ENCODE data around the gene BUD13. TPM values are rescaled to one million over a fixed set of nuclear protein-coding genes. Genes with fewer than 3 reads are reported as not detected.
A peak's percentile ranks its signal among the peaks of the same experiment; 100 is the strongest.
"Not testable (repeated sequence)": the region's sequence is repeated elsewhere in the genome, so short reads cannot be mapped to it uniquely, and the experiment has no call there.

BUD13 gene
- total RNA-seq, result 15.4 TPM

GRCh38 chr11:116772443-116773202 lies at the start of gene BUD13:
Gene BUD13, minus strand, starts transcription at chr11:116772987. Its CDS starts 23 bp downstream, at chr11:116772964.
- DNase-seq, result peak; percentile 86

- no peak for DNase-seq
Observed at GRCh38 chr11:116822575-116822974, 49.8 kb upstream of the BUD13 start.

- DNase-seq, result no peak
Observed at GRCh38 chr11:116821050-116821918, 48.5 kb upstream of the BUD13 start.

GRCh38 chr11:116819049-116819448 lies 46.3 kb upstream of the BUD13 start:
- no peak for DNase-seq

GRCh38 chr11:116814502-116814901 lies 41.7 kb upstream of the BUD13 start:
- no peak for DNase-seq

- no peak for DNase-seq
Observed at GRCh38 chr11:116813781-116814471, 41.1 kb upstream of the BUD13 start.

GRCh38 chr11:116813170-116813569 lies 40.4 kb upstream of the BUD13 start:
- no peak for DNase-seq

GRCh38 chr11:116812109-116812508 lies 39.3 kb upstream of the BUD13 start:
- no peak for DNase-seq

- no peak for DNase-seq
Observed at GRCh38 chr11:116811194-116811593, 38.4 kb upstream of the BUD13 start.

- no peak for DNase-seq
Observed at GRCh38 chr11:116808262-116809175, 35.7 kb upstream of the BUD13 start.

GRCh38 chr11:116807601-116808261 lies 34.9 kb upstream of the BUD13 start:
- DNase-seq, result no peak

- DNase-seq, result no peak
Observed at GRCh38 chr11:116804001-116804400, 31.2 kb upstream of the BUD13 start.

- not testable (repeated sequence) for DNase-seq
Observed at GRCh38 chr11:116801662-116802061, 28.9 kb upstream of the BUD13 start.

GRCh38 chr11:116800610-116801009 lies 27.8 kb upstream of the BUD13 start:
- no peak for DNase-seq

- DNase-seq, result no peak
Observed at GRCh38 chr11:116798368-116798767, 25.6 kb upstream of the BUD13 start.

GRCh38 chr11:116797816-116798215 lies 25.0 kb upstream of the BUD13 start:
- no peak for DNase-seq

- DNase-seq, result no peak
Observed at GRCh38 chr11:116796548-116796947, 23.8 kb upstream of the BUD13 start.

GRCh38 chr11:116794851-116795250 lies 22.1 kb upstream of the BUD13 start:
- no peak for DNase-seq

- DNase-seq, result no peak
Observed at GRCh38 chr11:116793772-116794097, 20.9 kb upstream of the BUD13 start.

- no peak for DNase-seq
Observed at GRCh38 chr11:116792869-116793771, 20.3 kb upstream of the BUD13 start.

Measured in occipital lobe (tissue), 2 donors.